ENCODE data around the gene TMEM37. TPM values are rescaled to one million over a fixed set of nuclear protein-coding genes. Genes with fewer than 3 reads are reported as not detected.

Gene TMEM37
- total and polyA plus RNA-seq, 2 of the 13 experiments (the other 11 are each of a cell fraction or from before 2014, with no cell fraction given): 37.7 to 115 TPM

DNA sequence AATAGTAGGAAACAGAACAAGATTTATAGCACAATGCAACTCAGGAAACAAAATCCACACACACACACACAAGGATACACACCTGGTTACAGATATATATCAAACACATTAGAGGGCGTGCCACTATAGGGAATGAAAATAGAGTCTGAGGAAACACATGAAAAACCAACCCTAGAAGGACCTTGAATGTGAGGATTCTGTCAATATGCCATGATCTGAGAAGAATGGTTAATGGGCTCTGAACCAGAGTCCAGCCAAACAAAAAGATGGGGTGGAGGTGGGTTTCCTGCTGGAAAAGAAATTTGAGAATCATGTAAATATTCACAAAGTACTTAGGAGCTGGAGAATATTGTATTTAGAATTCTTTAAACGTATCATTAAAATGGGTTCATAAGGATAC is 7.8 kb upstream of the TMEM37 start (continued):
- TF ChIP-seq, protein P1, sequence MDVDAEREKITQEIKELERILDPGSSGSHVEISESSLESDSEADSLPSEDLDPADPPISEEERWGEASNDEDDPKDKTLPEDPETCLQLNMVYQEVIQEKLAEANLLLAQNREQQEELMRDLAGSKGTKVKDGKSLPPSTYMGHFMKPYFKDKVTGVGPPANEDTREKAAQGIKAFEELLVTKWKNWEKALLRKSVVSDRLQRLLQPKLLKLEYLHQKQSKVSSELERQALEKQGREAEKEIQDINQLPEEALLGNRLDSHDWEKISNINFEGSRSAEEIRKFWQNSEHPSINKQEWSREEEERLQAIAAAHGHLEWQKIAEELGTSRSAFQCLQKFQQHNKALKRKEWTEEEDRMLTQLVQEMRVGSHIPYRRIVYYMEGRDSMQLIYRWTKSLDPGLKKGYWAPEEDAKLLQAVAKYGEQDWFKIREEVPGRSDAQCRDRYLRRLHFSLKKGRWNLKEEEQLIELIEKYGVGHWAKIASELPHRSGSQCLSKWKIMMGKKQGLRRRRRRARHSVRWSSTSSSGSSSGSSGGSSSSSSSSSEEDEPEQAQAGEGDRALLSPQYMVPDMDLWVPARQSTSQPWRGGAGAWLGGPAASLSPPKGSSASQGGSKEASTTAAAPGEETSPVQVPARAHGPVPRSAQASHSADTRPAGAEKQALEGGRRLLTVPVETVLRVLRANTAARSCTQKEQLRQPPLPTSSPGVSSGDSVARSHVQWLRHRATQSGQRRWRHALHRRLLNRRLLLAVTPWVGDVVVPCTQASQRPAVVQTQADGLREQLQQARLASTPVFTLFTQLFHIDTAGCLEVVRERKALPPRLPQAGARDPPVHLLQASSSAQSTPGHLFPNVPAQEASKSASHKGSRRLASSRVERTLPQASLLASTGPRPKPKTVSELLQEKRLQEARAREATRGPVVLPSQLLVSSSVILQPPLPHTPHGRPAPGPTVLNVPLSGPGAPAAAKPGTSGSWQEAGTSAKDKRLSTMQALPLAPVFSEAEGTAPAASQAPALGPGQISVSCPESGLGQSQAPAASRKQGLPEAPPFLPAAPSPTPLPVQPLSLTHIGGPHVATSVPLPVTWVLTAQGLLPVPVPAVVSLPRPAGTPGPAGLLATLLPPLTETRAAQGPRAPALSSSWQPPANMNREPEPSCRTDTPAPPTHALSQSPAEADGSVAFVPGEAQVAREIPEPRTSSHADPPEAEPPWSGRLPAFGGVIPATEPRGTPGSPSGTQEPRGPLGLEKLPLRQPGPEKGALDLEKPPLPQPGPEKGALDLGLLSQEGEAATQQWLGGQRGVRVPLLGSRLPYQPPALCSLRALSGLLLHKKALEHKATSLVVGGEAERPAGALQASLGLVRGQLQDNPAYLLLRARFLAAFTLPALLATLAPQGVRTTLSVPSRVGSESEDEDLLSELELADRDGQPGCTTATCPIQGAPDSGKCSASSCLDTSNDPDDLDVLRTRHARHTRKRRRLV (CRISPR knock-in tag; IDR thresholded peaks at IDR 0.05): 0 out of 2 replicates have a peak, but pooled peaks have one; percentile 33
- TF ChIP-seq SAP130 (CRISPR knock-in tag; IDR thresholded peaks at IDR 0.05; ENCODE audit: low read depth): peak; percentile 34; the same call in 1 of the 2 replicates
- TF ChIP-seq, protein P2, sequence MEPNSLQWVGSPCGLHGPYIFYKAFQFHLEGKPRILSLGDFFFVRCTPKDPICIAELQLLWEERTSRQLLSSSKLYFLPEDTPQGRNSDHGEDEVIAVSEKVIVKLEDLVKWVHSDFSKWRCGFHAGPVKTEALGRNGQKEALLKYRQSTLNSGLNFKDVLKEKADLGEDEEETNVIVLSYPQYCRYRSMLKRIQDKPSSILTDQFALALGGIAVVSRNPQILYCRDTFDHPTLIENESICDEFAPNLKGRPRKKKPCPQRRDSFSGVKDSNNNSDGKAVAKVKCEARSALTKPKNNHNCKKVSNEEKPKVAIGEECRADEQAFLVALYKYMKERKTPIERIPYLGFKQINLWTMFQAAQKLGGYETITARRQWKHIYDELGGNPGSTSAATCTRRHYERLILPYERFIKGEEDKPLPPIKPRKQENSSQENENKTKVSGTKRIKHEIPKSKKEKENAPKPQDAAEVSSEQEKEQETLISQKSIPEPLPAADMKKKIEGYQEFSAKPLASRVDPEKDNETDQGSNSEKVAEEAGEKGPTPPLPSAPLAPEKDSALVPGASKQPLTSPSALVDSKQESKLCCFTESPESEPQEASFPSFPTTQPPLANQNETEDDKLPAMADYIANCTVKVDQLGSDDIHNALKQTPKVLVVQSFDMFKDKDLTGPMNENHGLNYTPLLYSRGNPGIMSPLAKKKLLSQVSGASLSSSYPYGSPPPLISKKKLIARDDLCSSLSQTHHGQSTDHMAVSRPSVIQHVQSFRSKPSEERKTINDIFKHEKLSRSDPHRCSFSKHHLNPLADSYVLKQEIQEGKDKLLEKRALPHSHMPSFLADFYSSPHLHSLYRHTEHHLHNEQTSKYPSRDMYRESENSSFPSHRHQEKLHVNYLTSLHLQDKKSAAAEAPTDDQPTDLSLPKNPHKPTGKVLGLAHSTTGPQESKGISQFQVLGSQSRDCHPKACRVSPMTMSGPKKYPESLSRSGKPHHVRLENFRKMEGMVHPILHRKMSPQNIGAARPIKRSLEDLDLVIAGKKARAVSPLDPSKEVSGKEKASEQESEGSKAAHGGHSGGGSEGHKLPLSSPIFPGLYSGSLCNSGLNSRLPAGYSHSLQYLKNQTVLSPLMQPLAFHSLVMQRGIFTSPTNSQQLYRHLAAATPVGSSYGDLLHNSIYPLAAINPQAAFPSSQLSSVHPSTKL (CRISPR knock-in tag; IDR thresholded peaks at IDR 0.05): peak; percentile 51; the same call in 1 of the 2 replicates
- TF ChIP-seq FOXA1 (IDR thresholded peaks at IDR 0.05): no peak
- TF ChIP-seq FOXA1 (CRISPR knock-in tag; IDR thresholded peaks at IDR 0.05): peak; percentile 58; the same call in 1 of the 2 replicates

Data from HepG2 (cell line).